ENCODE measurements around the gene VMAC. TPM values are rescaled to one million over a fixed set of nuclear protein-coding genes. Genes with fewer than 3 reads are reported as not detected.
A peak's percentile ranks its signal among the peaks of the same experiment; 100 is the strongest.

The VMAC gene
- total and polyA plus RNA-seq, 2 of the 13 experiments (the other 11 are each of a cell fraction or from before 2014, with no cell fraction given), result 2.4 TPM

DNA sequence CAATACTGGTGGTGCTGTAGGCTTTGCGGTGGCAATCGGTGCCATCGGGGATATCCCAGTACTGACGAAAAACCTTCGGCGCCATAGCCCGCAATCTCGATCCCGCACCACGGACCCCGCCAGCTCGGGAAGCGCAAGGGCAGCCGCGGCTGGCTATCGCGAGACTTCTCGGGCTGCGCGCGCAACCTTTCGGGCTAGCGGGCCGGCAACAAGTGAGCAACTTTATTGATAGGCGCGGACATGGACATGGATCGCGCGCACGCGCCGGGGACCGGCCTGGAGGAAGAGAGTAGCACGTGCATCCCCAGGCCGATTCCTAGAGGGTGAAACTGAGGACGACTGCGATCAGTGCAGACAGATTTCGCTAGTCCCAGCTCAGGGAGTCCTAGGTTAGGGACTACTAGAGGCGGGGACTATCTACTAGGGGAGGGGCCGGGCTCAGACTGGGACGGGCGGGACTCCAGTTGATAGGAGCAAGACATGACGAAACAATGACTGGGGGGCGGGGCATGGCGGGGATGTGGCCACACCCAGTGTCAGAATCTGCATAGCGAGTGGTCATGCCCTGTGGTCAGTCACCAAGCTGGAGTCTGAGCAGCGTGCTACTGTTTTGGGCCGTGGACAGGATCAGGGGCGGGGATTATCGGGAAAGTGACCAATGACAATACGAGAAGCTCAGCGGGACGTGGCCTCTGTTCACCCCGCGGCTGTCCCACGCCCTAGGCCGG is 884 bp upstream of the VMAC start, which contains the start of gene NDUFA11 (continued):
- peak; percentile 48; the same call in 1 of the 2 replicates for TF ChIP-seq HMG20B (CRISPR knock-in tag; conservative IDR thresholded peaks at IDR 0.05)
- TF ChIP-seq ZNF337 (CRISPR knock-in tag; IDR thresholded peaks at IDR 0.05; ENCODE audit: borderline replicate concordance, low read depth), result peak; percentile 58; the same call in 1 of the 2 replicates
- TF ChIP-seq NR2F2 (IDR thresholded peaks at IDR 0.05; ENCODE audit: borderline replicate concordance, low read depth), result peak; percentile 49; the same call in 1 of the 2 replicates
- TF ChIP-seq AGO2 (optimal IDR thresholded peaks at IDR 0.05; ENCODE audit: low read depth, low read length), result peak; percentile 15
- TF ChIP-seq NFAT5 (CRISPR knock-in tag; IDR thresholded peaks at IDR 0.05), result no peak
- TF ChIP-seq WIZ (CRISPR knock-in tag; IDR thresholded peaks at IDR 0.05), result no peak
- TF ChIP-seq ZC3H4 (CRISPR knock-in tag; IDR thresholded peaks at IDR 0.05; ENCODE audit: borderline replicate concordance), result no peak; the same call in 1 of the 2 replicates
- TF ChIP-seq SMAD9 (CRISPR knock-in tag; IDR thresholded peaks at IDR 0.05), result no peak
- TF ChIP-seq BCL3 (CRISPR knock-in tag; IDR thresholded peaks at IDR 0.05), result peak; percentile 59; the same call in 1 of the 2 replicates
- TF ChIP-seq MED1 (CRISPR knock-in tag; IDR thresholded peaks at IDR 0.05), result peak; percentile 75
- TF ChIP-seq AGO1 (IDR thresholded peaks at IDR 0.05; ENCODE audit: low read depth, low read length, poor library complexity, severe bottlenecking), result no peak
- TF ChIP-seq ZNF460 (CRISPR knock-in tag; IDR thresholded peaks at IDR 0.05; ENCODE audit: borderline replicate concordance), result peak; percentile 67; the same call in 1 of the 2 replicates
- peak; percentile 39; the same call in 1 of the 2 replicates for TF ChIP-seq PITX1 (CRISPR knock-in tag; IDR thresholded peaks at IDR 0.05)
- 0 out of 2 replicates have a peak, but pooled peaks have one; percentile 53 for TF ChIP-seq ZNF441 (CRISPR knock-in tag; IDR thresholded peaks at IDR 0.05; ENCODE audit: borderline replicate concordance)
- peak; percentile 83; the same call in 1 of the 2 replicates for TF ChIP-seq ZNF816 (CRISPR knock-in tag; IDR thresholded peaks at IDR 0.05; ENCODE audit: borderline replicate concordance)
- no peak for TF ChIP-seq ZBTB3 (CRISPR knock-in tag; IDR thresholded peaks at IDR 0.05; ENCODE audit: borderline replicate concordance, low read depth)
- TF ChIP-seq ZNF674 (CRISPR knock-in tag; IDR thresholded peaks at IDR 0.05; ENCODE audit: low read depth), result no peak
- peak; percentile 71; the same call in 1 of the 2 replicates for TF ChIP-seq TFAP4 (IDR thresholded peaks at IDR 0.05; ENCODE audit: borderline replicate concordance, low read depth)
- TF ChIP-seq ZNF839 (CRISPR knock-in tag; IDR thresholded peaks at IDR 0.05; ENCODE audit: borderline replicate concordance), result peak; percentile 81; the same call in 1 of the 2 replicates
- TF ChIP-seq HIVEP1 (CRISPR knock-in tag; IDR thresholded peaks at IDR 0.05), result peak; percentile 97
- TF ChIP-seq HNRNPUL1 (IDR thresholded peaks at IDR 0.05; ENCODE audit: low read depth, low read length), result no peak
- TF ChIP-seq SOX6 (IDR thresholded peaks at IDR 0.05), result no peak
- TF ChIP-seq SOX6 (CRISPR knock-in tag; IDR thresholded peaks at IDR 0.05), result peak; percentile 86
